Measurements from ENCODE around the gene DLG2. TPM values are rescaled to one million over a fixed set of nuclear protein-coding genes. Genes with fewer than 3 reads are reported as not detected.

DLG2 gene
- total RNA-seq, 2 donors from 2014 or later, result 3.8 to 16.4 TPM

GRCh38 chr11:84103096-84103495 is 1524.0 kb downstream of the DLG2 start:
- H3K27ac ChIP-seq, result no peak overlapping the region
- ATAC-seq (ENCODE audit: insufficient number of reproducible peaks, low FRiP score, low read depth) (no peak), DNase-seq (ENCODE audit: low spot score) (no peak)
- no peaks in the 10 kb centered on the region for H3K4me1 ChIP-seq (ENCODE audit: control insufficient read depth in 1 of 2, low read depth in 2 of 2)
- TF ChIP-seq, protein P1, sequence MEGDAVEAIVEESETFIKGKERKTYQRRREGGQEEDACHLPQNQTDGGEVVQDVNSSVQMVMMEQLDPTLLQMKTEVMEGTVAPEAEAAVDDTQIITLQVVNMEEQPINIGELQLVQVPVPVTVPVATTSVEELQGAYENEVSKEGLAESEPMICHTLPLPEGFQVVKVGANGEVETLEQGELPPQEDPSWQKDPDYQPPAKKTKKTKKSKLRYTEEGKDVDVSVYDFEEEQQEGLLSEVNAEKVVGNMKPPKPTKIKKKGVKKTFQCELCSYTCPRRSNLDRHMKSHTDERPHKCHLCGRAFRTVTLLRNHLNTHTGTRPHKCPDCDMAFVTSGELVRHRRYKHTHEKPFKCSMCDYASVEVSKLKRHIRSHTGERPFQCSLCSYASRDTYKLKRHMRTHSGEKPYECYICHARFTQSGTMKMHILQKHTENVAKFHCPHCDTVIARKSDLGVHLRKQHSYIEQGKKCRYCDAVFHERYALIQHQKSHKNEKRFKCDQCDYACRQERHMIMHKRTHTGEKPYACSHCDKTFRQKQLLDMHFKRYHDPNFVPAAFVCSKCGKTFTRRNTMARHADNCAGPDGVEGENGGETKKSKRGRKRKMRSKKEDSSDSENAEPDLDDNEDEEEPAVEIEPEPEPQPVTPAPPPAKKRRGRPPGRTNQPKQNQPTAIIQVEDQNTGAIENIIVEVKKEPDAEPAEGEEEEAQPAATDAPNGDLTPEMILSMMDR (IDR thresholded peaks at IDR 0.05), result no peak
- no peaks in the 10 kb centered on the region for H3K9me3 ChIP-seq
- no peaks in the 10 kb centered on the region for H3K27me3 ChIP-seq (replicated peaks; ENCODE audit: insufficient read depth)
- no peaks in the 10 kb centered on the region for H3K36me3 ChIP-seq
- H3K4me3 ChIP-seq, result no peak overlapping the region

- TF ChIP-seq, protein P1 (IDR thresholded peaks at IDR 0.05), result no peak
- Histone ChIP-seq H3K27ac (no peak overlapping the region), H3K9me3 (no peaks in the 10 kb centered on the region), H3K36me3 (no peaks in the 10 kb centered on the region), H3K27me3 (replicated peaks; ENCODE audit: insufficient read depth) (no peaks in the 10 kb centered on the region), H3K4me3 (no peak overlapping the region), H3K4me1 (ENCODE audit: control insufficient read depth in 1 of 2, low read depth in 2 of 2) (no peaks in the 10 kb centered on the region)
- ATAC-seq (ENCODE audit: insufficient number of reproducible peaks, low FRiP score, low read depth) (no peak), DNase-seq (ENCODE audit: low spot score) (no peak)
These were observed 1530.0 kb downstream of the DLG2 start for GRCh38 chr11:84097186-84097585.

DNA sequence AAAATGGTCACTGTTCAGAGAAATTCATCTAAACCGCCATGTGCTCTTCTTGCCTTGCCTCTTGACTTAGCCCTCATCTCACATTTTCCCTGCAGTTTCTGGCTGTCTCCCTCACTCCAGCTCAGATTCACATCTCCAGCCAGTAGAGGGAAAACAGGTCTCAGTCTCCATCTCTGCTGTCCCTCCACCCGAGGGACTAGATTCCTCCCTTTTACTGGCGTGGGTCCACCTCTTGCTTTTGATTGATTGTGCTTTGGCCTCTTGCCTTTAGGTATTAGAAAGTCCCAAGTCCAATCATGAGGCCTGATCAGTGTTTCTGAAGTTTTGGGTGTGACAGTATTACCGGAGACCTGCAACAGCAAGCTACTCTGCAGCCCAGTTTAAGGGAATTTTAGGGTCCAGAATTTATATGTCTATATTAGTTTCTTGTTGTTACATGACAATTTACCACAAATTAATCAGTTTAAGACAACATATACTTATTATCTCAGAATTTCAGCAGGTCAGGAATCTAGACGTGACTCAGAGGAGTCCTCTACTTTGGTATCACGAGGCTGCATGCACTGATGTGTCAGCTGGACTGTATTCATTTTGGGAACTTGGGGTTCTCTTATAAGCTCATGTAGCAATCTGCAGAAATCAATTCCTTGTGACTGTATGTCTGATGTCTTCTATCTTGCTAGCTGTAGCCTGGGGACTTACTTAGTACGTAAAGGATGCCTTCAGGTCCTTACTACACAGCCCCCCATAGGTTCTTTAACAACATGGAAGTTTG is 1535.7 kb downstream of the DLG2 start:
- H3K27me3 ChIP-seq (replicated peaks; ENCODE audit: insufficient read depth), result no peaks in the 10 kb centered on the region
- no peaks in the 10 kb centered on the region for H3K9me3 ChIP-seq
- no peak overlapping the region for H3K4me3 ChIP-seq
- ATAC-seq (ENCODE audit: insufficient number of reproducible peaks, low FRiP score, low read depth) (no peak), DNase-seq (ENCODE audit: low spot score) (no peak)
- no peaks in the 10 kb centered on the region for H3K4me1 ChIP-seq (ENCODE audit: control insufficient read depth in 1 of 2, low read depth in 2 of 2)
- no peak overlapping the region for H3K27ac ChIP-seq
- TF ChIP-seq, protein P1 (IDR thresholded peaks at IDR 0.05), result no peak
- no peaks in the 10 kb centered on the region for H3K36me3 ChIP-seq

- ATAC-seq (ENCODE audit: insufficient number of reproducible peaks, low FRiP score, low read depth) (no peak), DNase-seq (ENCODE audit: low spot score) (no peak)
- Histone ChIP-seq H3K36me3 (no peaks in the 10 kb centered on the region), H3K27me3 (replicated peaks; ENCODE audit: insufficient read depth) (no peaks in the 10 kb centered on the region), H3K4me3 (no peak overlapping the region), H3K9me3 (no peaks in the 10 kb centered on the region), H3K27ac (no peak overlapping the region), H3K4me1 (ENCODE audit: control insufficient read depth in 1 of 2, low read depth in 2 of 2) (no peaks in the 10 kb centered on the region)
- TF ChIP-seq, protein P1 (IDR thresholded peaks at IDR 0.05), result no peak
These were observed 1537.8 kb downstream of the DLG2 start for GRCh38 chr11:84089072-84090057.

DNA sequence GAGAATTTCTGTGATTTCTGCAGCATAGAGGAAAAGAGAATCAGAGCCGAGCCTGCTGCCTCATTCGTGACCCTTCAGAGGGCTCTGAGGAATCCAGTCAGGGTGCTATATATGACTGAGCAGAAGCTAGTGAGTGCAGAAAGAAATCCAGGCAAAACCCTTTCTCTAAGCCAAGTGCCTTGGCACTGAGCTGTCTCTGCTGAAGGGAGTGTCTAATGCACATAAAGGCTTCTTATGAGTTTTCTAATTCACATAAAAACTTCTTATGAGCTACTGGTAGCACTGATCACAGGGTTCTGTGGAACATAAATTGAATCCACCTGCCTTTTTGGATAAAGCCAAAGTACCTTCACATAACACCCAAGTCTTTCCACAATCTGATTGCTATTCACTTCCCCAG is 1555.3 kb downstream of the DLG2 start:
- Histone ChIP-seq H3K27ac (no peak overlapping the region), H3K36me3 (no peaks in the 10 kb centered on the region), H3K9me3 (no peaks in the 10 kb centered on the region), H3K27me3 (replicated peaks; ENCODE audit: insufficient read depth) (no peaks in the 10 kb centered on the region), H3K4me1 (ENCODE audit: control insufficient read depth in 1 of 2, low read depth in 2 of 2) (no peaks in the 10 kb centered on the region), H3K4me3 (no peak overlapping the region)
- DNase-seq (ENCODE audit: low spot score) (no peak), ATAC-seq (ENCODE audit: insufficient number of reproducible peaks, low FRiP score, low read depth) (no peak)
- TF ChIP-seq, protein P1 (IDR thresholded peaks at IDR 0.05), result no peak

Measured in thoracic aorta (tissue), 2 donors.